ENCODE results near the gene TNFRSF11A.

DNA sequence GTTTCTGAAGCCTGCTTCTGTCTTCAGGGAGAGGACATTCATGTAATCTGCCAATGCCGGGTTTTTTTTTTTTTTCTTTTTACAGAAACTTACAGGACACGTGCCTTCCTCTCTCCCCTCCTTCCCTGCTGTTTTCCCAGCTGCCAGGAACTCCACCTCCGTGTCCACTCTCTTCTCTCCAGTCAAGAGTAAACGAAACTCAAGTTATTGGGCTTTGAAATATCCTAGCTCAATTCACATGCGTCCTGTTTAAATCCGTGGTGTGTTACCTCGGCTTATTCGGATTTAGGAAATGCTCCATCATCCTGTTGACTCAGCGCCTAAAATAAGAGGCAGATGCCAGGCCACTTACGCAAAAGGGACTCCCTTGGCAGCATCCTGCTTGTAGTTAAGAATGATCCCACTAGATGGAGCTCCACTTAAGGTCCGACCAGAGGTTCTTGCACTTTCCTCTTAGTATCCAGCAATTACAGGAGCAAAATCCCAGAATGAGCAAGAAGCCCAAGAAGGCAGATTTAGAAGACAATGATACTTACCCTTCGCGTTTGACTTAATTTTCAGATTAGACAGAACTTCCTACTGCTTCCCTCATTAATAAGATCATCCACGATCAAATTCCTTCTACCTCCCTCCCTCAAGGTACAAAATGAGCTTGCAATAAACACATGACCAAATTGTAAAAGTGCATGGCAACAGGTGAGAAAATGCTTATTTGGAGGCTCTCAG is 100.5 kb downstream of the TNFRSF11A start:
- TF ChIP-seq, protein P1, sequence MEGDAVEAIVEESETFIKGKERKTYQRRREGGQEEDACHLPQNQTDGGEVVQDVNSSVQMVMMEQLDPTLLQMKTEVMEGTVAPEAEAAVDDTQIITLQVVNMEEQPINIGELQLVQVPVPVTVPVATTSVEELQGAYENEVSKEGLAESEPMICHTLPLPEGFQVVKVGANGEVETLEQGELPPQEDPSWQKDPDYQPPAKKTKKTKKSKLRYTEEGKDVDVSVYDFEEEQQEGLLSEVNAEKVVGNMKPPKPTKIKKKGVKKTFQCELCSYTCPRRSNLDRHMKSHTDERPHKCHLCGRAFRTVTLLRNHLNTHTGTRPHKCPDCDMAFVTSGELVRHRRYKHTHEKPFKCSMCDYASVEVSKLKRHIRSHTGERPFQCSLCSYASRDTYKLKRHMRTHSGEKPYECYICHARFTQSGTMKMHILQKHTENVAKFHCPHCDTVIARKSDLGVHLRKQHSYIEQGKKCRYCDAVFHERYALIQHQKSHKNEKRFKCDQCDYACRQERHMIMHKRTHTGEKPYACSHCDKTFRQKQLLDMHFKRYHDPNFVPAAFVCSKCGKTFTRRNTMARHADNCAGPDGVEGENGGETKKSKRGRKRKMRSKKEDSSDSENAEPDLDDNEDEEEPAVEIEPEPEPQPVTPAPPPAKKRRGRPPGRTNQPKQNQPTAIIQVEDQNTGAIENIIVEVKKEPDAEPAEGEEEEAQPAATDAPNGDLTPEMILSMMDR (IDR thresholded peaks at IDR 0.05; ENCODE audit: poor library complexity, severe bottlenecking), result peak; percentile 86
- no peak for TF ChIP-seq POLR2AphosphoS5 (IDR thresholded peaks at IDR 0.05)
- peak; percentile 81 for TF ChIP-seq RAD21 (conservative IDR thresholded peaks at IDR 0.05)
- TF ChIP-seq, protein P2, sequence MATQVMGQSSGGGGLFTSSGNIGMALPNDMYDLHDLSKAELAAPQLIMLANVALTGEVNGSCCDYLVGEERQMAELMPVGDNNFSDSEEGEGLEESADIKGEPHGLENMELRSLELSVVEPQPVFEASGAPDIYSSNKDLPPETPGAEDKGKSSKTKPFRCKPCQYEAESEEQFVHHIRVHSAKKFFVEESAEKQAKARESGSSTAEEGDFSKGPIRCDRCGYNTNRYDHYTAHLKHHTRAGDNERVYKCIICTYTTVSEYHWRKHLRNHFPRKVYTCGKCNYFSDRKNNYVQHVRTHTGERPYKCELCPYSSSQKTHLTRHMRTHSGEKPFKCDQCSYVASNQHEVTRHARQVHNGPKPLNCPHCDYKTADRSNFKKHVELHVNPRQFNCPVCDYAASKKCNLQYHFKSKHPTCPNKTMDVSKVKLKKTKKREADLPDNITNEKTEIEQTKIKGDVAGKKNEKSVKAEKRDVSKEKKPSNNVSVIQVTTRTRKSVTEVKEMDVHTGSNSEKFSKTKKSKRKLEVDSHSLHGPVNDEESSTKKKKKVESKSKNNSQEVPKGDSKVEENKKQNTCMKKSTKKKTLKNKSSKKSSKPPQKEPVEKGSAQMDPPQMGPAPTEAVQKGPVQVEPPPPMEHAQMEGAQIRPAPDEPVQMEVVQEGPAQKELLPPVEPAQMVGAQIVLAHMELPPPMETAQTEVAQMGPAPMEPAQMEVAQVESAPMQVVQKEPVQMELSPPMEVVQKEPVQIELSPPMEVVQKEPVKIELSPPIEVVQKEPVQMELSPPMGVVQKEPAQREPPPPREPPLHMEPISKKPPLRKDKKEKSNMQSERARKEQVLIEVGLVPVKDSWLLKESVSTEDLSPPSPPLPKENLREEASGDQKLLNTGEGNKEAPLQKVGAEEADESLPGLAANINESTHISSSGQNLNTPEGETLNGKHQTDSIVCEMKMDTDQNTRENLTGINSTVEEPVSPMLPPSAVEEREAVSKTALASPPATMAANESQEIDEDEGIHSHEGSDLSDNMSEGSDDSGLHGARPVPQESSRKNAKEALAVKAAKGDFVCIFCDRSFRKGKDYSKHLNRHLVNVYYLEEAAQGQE (IDR thresholded peaks at IDR 0.05; ENCODE audit: borderline replicate concordance), result no peak
- TF ChIP-seq TAF1 (IDR thresholded peaks at IDR 0.05; ENCODE audit: low read depth), result no peak
- TF ChIP-seq EZH2 (IDR thresholded peaks at IDR 0.05; ENCODE audit: borderline replicate concordance, insufficient read depth, low read length, poor library complexity, severe bottlenecking), result no peak
- no peak for TF ChIP-seq EP300 (conservative IDR thresholded peaks at IDR 0.05; ENCODE audit: poor library complexity, severe bottlenecking)
- no peak for TF ChIP-seq MXI1 (conservative IDR thresholded peaks at IDR 0.05; ENCODE audit: poor library complexity, severe bottlenecking)

All from neural cell (in vitro differentiated cells).